HepG2 (cell line): ENCODE results near the gene NXT1. TPM values are rescaled to one million over a fixed set of nuclear protein-coding genes. Genes with fewer than 3 reads are reported as not detected.

Experiments used
- ATAC-seq: fragments of 200-7000 bp; cut with Tn5 transposase; 3 replicates; pipeline ENCODE4 v1.9.1; 2020; ENCODE audit warnings: mild to moderate bottlenecking, moderate library complexity
- BruUV-seq: library from RNA; stranded (reverse); fragments of 400-500 nt; replicated peaks from 2 replicates; lab custom pipeline; 2021; lab: Mats Ljungman, UMichigan
- CTCF ChIA-PET: fragments of 300-600 bp; formaldehyde crosslinking; extraction: SDS; loops from one replicate; lab custom pipeline; 2021; ENCODE audit warnings: low total read pairs, inconsistent platforms, low intra/inter-chr PET ratio; lab: Yijun Ruan, JAX
- POLR2A ChIA-PET: fragments of 350-600 bp; sonication (Branson Sonifier 250); formaldehyde crosslinking; loops from one replicate; lab custom pipeline; 2020; ENCODE audit warnings: antibody characterized with exemption, inconsistent platforms; lab: Yijun Ruan, JAX
- DNase-seq: peaks from one replicate; pipeline ENCODE4 v3.0.0-alpha.2; 2015; ENCODE audit warnings: low spot score
- FAIRE-seq: peaks from 3 replicates; lab custom pipeline; 2011; peaks lifted over from hg19 to GRCh38; lab: Jason Lieb, UNC
- H2AFZ ChIP-seq: one replicate; pipeline ENCODE4 v1.6.1; 2011; ENCODE audit warnings: low read length, inconsistent platforms
- H3K27ac ChIP-seq: fragments of 300-600 bp; 3 replicates; pipeline ENCODE4 v1.8.0; 2011; ENCODE audit warnings: mixed run types, mild to moderate bottlenecking, mixed read lengths, low read length, inconsistent platforms; ENCODE audit not compliant: insufficient read depth; ENCODE audit errors: extremely low read length
- H3K27me3 ChIP-seq, 2 experiments: fragments of 200-600 bp in 1 of 2; 2 replicates in 1 of 2; 3 replicates in 1 of 2; pipeline versions ENCODE4 v1.6.0 to v1.8.0; 2011; ENCODE audit warnings: low read length in 2 of 2, mild to moderate bottlenecking in 2 of 2, moderate library complexity in 2 of 2, inconsistent platforms in 1 of 2; ENCODE audit not compliant: insufficient read depth in 2 of 2, control insufficient read depth in 1 of 2
- H3K36me3 ChIP-seq, 2 experiments: fragments of 200-600 bp in 1 of 2; replicated peaks in 1 of 2; 2 replicates in 1 of 2; 3 replicates in 1 of 2; pipeline versions ENCODE4 v1.5.1 to v1.8.0; 2011; ENCODE audit warnings: low read length in 2 of 2, inconsistent platforms in 1 of 2; ENCODE audit not compliant: insufficient read depth in 2 of 2, control insufficient read depth in 1 of 2
- H3K4me1 ChIP-seq: 2 replicates; pipeline ENCODE4 v1.5.1; 2012; ENCODE audit warnings: low read length, inconsistent platforms; ENCODE audit not compliant: insufficient read depth
- H3K4me2 ChIP-seq: 2 replicates; pipeline ENCODE4 v1.6.0; 2011; ENCODE audit warnings: low read depth, low read length, inconsistent platforms
- H3K4me3 ChIP-seq, 3 experiments: fragments of 200-600 bp in 1 of 3; sonication (generic), shearing (Covaris generic) in 1 of 3; replicated peaks in 1 of 3; 2 replicates each; pipeline ENCODE4 v1.5.1; 2011 to 2016; ENCODE audit warnings: low read length in 3 of 3, inconsistent platforms in 2 of 3, low read depth in 2 of 3, mild to moderate bottlenecking in 2 of 3, control low read depth in 1 of 3, mixed read lengths in 1 of 3; ENCODE audit not compliant: insufficient read depth in 1 of 3
- H3K79me2 ChIP-seq: one replicate; pipeline ENCODE4 v1.6.1; 2011; ENCODE audit warnings: low read length, inconsistent platforms; ENCODE audit not compliant: insufficient read depth
- H3K9ac ChIP-seq: 2 replicates; pipeline ENCODE4 v1.6.0; 2011; ENCODE audit warnings: mild to moderate bottlenecking, low read depth, low read length, inconsistent platforms; ENCODE audit not compliant: insufficient read depth
- H3K9me3 ChIP-seq: 2 replicates; pipeline ENCODE4 v1.5.1; 2012; ENCODE audit warnings: mild to moderate bottlenecking, low read length
- H4K20me1 ChIP-seq: 2 replicates; pipeline ENCODE4 v1.6.0; 2011; ENCODE audit warnings: inconsistent platforms, mild to moderate bottlenecking, low read length, moderate library complexity; ENCODE audit not compliant: insufficient read depth
- ATF5 ChIP-seq: sonication (generic); formaldehyde crosslinking; IDR thresholded peaks from 2 replicates; pipeline ENCODE4 v1.4.0; 2020; ENCODE audit warnings: mild to moderate bottlenecking, low read depth, missing genetic modification reagents
- CEBPZ ChIP-seq: IDR thresholded peaks from 2 replicates; pipeline ENCODE4 v1.6.1; 2012; ENCODE audit warnings: low read length, improper control_type of control experiment
- RXRA ChIP-seq: sonication (generic); formaldehyde crosslinking; IDR thresholded peaks from 2 replicates; pipeline ENCODE4 v1.5.1; 2020; ENCODE audit warnings: missing genetic modification reagents
- ZHX1 ChIP-seq: sonication (generic); formaldehyde crosslinking; IDR thresholded peaks from 2 replicates; pipeline ENCODE4 v1.8.1; 2022; ENCODE audit warnings: low read depth, mild to moderate bottlenecking, missing genetic modification reagents
- ZNF552 ChIP-seq: sonication (generic); formaldehyde crosslinking; IDR thresholded peaks from 2 replicates; pipeline ENCODE4 v1.9.0; 2022; ENCODE audit warnings: missing genetic modification reagents, mild to moderate bottlenecking, borderline replicate concordance
- WGBS: methylation state at CpG from one replicate; pipeline ENCODE4 v1.1.6; 2017; ENCODE audit warnings: low lambda C conversion rate; 5-methylcytosine and 5-hydroxymethylcytosine counted together
- in situ Hi-C: cut with HindIII; loops from 2 replicates; pipeline ENCODE4 v1.10.0; 2017; ENCODE audit warnings: low pct_unique_long_range_greater_than_20kb; ENCODE audit not compliant: extremely low pct_ligation_motif_present
- intact Hi-C: fragments of 100-400 bp; cut with micrococcal nuclease; formaldehyde crosslinking; loops from one replicate; pipeline ENCODE4 v1.10.0; 2022; ENCODE audit not compliant: unreplicated experiment
- polyA plus RNA-seq, 8 experiments: library from polyadenylated mRNA; depleted of rRNA in 3 of 8; stranded (reverse) in 7 of 8; unstranded in 1 of 8; fragments of >200 nt; fragmentation: Illumina TruSeq in 4 of 8; extraction: Trizol in 4 of 8; gene quantifications; 2 replicates each; pipeline versions ENCODE4 v1.2.1 to v1.2.3, GENCODE V29; 2011 to 2016; ENCODE audit warnings: low read depth in 4 of 8, missing spikeins in 1 of 8, mixed read lengths in 1 of 8; ENCODE audit not compliant: insufficient read depth in 1 of 8
- total RNA-seq, 5 experiments: library from RNA; depleted of rRNA; stranded (reverse); fragments of >200 nt; fragmentation: Illumina TruSeq; extraction: Trizol; gene quantifications; 2 replicates each; pipeline ENCODE4 v1.2.3, GENCODE V29; 2016; ENCODE audit warnings: low read depth in 1 of 5

NXT1 gene
- total and polyA plus RNA-seq, 2 of the 13 experiments (the other 11 are each of a cell fraction or from before 2014, with no cell fraction given), result 35.6 to 65.9 TPM

GRCh38 chr20:23308024-23308423 is 42.6 kb upstream of the NXT1 start:
- Histone ChIP-seq H2AFZ (no peak overlapping the region), H3K9me3 (no peaks in the 10 kb centered on the region), H3K4me1 (no peaks in the 10 kb centered on the region), H3K27me3 (0 out of 5 replicates have a peak, but pooled peaks cover 0 to 3% of the 10 kb centered on the region in 2 experiments), H3K27ac (no peak overlapping the region), H3K4me3 (no peak overlapping the region), H3K79me2 (no peaks in the 10 kb centered on the region), H3K36me3 (no peaks in the 10 kb centered on the region), H3K4me2 (no peak overlapping the region), H4K20me1 (no peaks in the 10 kb centered on the region), H3K9ac (no peak overlapping the region)
- DNase-seq (no peak), ATAC-seq (no peak), FAIRE-seq (no peak)
- WGBS, result 30% methylated on average over 3 of the region's 3 CpGs
- no TSS peak for BruUV-seq
- ChIA-PET CTCF (no interaction called here), POLR2A (interaction anchor here (0.6 kb wide), 1 partner anchor 208 kb away, joined by 3 read pairs; no protein-coding TSS in a partner anchor)
- TF ChIP-seq RXRA, result no peak
- TF ChIP-seq ZHX1 (CRISPR knock-in tag), result no peak
- TF ChIP-seq ATF5 (CRISPR knock-in tag), result no peak
- TF ChIP-seq CEBPZ, result no peak
- no peak for TF ChIP-seq ZNF552 (CRISPR knock-in tag)
- in situ Hi-C loops, result no loop called here
- intact Hi-C loops, result no loop called here
